Peyer's patch (tissue), 4 donors: Measurements from ENCODE around the gene INTS11.

Source experiments
- CTCF ChIP-seq, 6 experiments: fragments of 450-650 bp in 4 of 6; fragments of 200-600 bp in 2 of 6; sonication (generic) in 1 of 6; IDR thresholded peaks; one replicate each; pipeline ENCODE4 v1.5.1; 2017 to 2019; ENCODE audit warnings: antibody characterized with exemption in 6 of 6, mild to moderate bottlenecking in 3 of 6, moderate library complexity in 1 of 6
- POLR2A ChIP-seq, 2 donors: fragments of 450-650 bp; IDR thresholded peaks; one replicate each; pipeline ENCODE4 v1.5.1; 2017; ENCODE audit warnings: antibody characterized with exemption in 2 of 2, mild to moderate bottlenecking in 2 of 2, moderate library complexity in 2 of 2

- TF ChIP-seq CTCF (IDR thresholded peaks at IDR 0.05) = no peak
- TF ChIP-seq POLR2A (IDR thresholded peaks at IDR 0.05) = no peak
Observed at GRCh38 chr1:1310109-1310385, 14.4 kb downstream of the INTS11 start.
